ENCODE measurements around the gene PCDHB7.
"Not testable (repeated sequence)": the region's sequence is repeated elsewhere in the genome, so short reads cannot be mapped to it uniquely, and the experiment has no call there.

PCDHB7 gene

GRCh38 chr5:141223112-141223783, 50.8 kb downstream of the PCDHB7 start, which contains the start of gene PCDHB14:
PCDHB14 (plus strand) TSS chr5:141223343; CDS start chr5:141223506, 163 bp downstream.
- no peak for DNase-seq (ENCODE audit: low spot score in 2 of 2)
- Mint-ChIP-seq H3K4me3 (peak within 1 kb of the TSS; percentile 19), H3K36me3 (peaks cover 2% of the 10 kb centered on the region), H3K27me3 (peaks cover 17% of the 10 kb centered on the region), H3K4me1 (no peaks in the 10 kb centered on the region), H3K27ac (no peak within 1 kb of the TSS), H3K9me3 (peaks cover 16% of the 10 kb centered on the region)
- no peak for ATAC-seq (ENCODE audit: low read depth)

DNA sequence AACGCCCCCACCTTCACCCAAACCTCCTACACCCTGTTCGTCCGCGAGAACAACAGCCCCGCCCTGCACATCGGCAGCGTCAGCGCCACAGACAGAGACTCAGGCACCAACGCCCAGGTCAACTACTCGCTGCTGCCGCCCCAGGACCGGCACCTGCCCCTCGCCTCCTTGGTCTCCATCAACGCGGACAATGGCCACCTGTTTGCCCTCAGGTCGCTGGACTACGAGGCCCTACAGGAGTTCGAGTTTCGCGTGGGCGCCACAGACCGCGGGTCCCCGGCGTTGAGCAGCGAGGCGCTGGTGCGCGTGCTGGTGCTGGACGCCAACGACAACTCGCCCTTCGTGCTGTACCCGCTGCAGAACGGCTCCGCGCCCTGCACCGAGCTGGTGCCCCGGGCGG, 52.4 kb downstream of the PCDHB7 start:
- H3K27me3 Mint-ChIP-seq = peaks cover 14% of the 10 kb centered on the region
- H3K9me3 Mint-ChIP-seq = peaks cover 14% of the 10 kb centered on the region
- not testable (repeated sequence) for H3K4me3 Mint-ChIP-seq; DNase-seq (ENCODE audit: low spot score in 2 of 2); H3K4me1 Mint-ChIP-seq; ATAC-seq (ENCODE audit: low read depth); H3K27ac Mint-ChIP-seq; H3K36me3 Mint-ChIP-seq

DNA sequence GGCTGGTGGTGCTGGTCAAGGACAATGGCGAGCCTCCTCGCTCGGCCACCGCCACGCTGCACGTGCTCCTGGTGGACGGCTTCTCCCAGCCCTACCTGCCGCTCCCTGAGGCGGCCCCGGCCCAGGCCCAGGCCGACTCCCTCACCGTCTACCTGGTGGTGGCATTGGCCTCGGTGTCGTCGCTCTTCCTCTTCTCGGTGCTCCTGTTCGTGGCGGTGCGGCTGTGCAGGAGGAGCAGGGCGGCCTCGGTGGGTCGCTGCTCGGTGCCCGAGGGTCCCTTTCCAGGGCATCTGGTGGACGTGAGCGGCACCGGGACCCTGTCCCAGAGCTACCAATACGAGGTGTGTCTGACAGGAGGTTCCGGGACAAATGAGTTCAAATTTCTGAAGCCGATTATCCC, 53.0 kb downstream of the PCDHB7 start:
- H3K36me3 Mint-ChIP-seq; H3K27ac Mint-ChIP-seq; DNase-seq (ENCODE audit: low spot score in 2 of 2); H3K4me3 Mint-ChIP-seq; H3K9me3 Mint-ChIP-seq; ATAC-seq (ENCODE audit: low read depth); H3K4me1 Mint-ChIP-seq: not testable (repeated sequence)
- H3K27me3 Mint-ChIP-seq = peaks cover 11% of the 10 kb centered on the region

All from memory B cell (primary cell).